Liver (tissue), 9 donors: ENCODE results near the gene MTX1. TPM values are rescaled to one million over a fixed set of nuclear protein-coding genes. Genes with fewer than 3 reads are reported as not detected.

ENCODE experiments used
- DNase-seq: peaks from one replicate; pipeline ENCODE4 v3.0.0-alpha.2; 2017; ENCODE audit warnings: low spot score
- H3K27ac ChIP-seq, 2 donors: one replicate each; pipeline ENCODE4 v1.7.0; 2013; ENCODE audit warnings: inconsistent platforms in 2 of 2, low read length in 2 of 2, control low read depth in 1 of 2, low read depth in 1 of 2, mild to moderate bottlenecking in 1 of 2
- H3K27me3 ChIP-seq, 4 donors: one replicate each; pipeline versions ENCODE4 v1.6.1 to v1.7.0; 2013; ENCODE audit warnings: low read length in 3 of 4, inconsistent platforms in 1 of 4, mild to moderate bottlenecking in 1 of 4, moderate library complexity in 1 of 4; ENCODE audit not compliant: control insufficient read depth in 4 of 4, insufficient read depth in 4 of 4
- H3K36me3 ChIP-seq, 4 donors: one replicate each; pipeline versions ENCODE4 v1.6.1 to v1.7.0; 2013; ENCODE audit warnings: low read length in 3 of 4, mild to moderate bottlenecking in 3 of 4, low read depth in 1 of 4, moderate library complexity in 1 of 4; ENCODE audit not compliant: control insufficient read depth in 4 of 4, insufficient read depth in 3 of 4
- H3K4me1 ChIP-seq, 4 donors: one replicate each; pipeline versions ENCODE4 v1.6.1 to v1.7.0; 2013; ENCODE audit warnings: low read length in 3 of 4, mild to moderate bottlenecking in 3 of 4, moderate library complexity in 1 of 4; ENCODE audit not compliant: control insufficient read depth in 4 of 4, insufficient read depth in 4 of 4
- H3K4me3 ChIP-seq, 3 donors: one replicate each; pipeline versions ENCODE4 v1.6.1 to v1.7.0; 2013; ENCODE audit warnings: low read length in 3 of 3, control low read depth in 1 of 3, low read depth in 1 of 3, mild to moderate bottlenecking in 1 of 3
- H3K9ac ChIP-seq, 2 donors: one replicate each; pipeline ENCODE4 v1.7.0; 2013; ENCODE audit warnings: low read length in 2 of 2, mild to moderate bottlenecking in 2 of 2, moderate library complexity in 2 of 2, control low read depth in 1 of 2, low read depth in 1 of 2
- H3K9me3 ChIP-seq, 4 donors: one replicate each; pipeline versions ENCODE4 v1.6.1 to v1.7.0; 2013; ENCODE audit warnings: low read length in 3 of 4; ENCODE audit not compliant: control insufficient read depth in 4 of 4
- EGR1 ChIP-seq, 2 donors: IDR thresholded peaks; 2 replicates each; pipeline ENCODE4 v1.6.1; 2016 to 2018; ENCODE audit warnings: antibody characterized with exemption in 2 of 2, low read depth in 2 of 2
- FOXA1 ChIP-seq: IDR thresholded peaks from 2 replicates; pipeline ENCODE4 v1.6.1; 2016; ENCODE audit warnings: antibody characterized with exemption
- FOXA2 ChIP-seq: IDR thresholded peaks from 2 replicates; pipeline ENCODE4 v1.6.1; 2016; ENCODE audit warnings: antibody characterized with exemption
- GABPA ChIP-seq, 2 donors: IDR thresholded peaks in 1 of 2; conservative IDR thresholded peaks in 1 of 2; 2 replicates each; pipeline ENCODE4 v1.6.1; 2016; ENCODE audit warnings: antibody characterized with exemption in 2 of 2, mild to moderate bottlenecking in 1 of 2, moderate library complexity in 1 of 2
- HNF4A ChIP-seq, 2 donors: conservative IDR thresholded peaks; 2 replicates each; pipeline ENCODE4 v1.6.1; 2016; ENCODE audit warnings: antibody characterized with exemption in 2 of 2, mild to moderate bottlenecking in 2 of 2
- HNF4G ChIP-seq: IDR thresholded peaks from 2 replicates; pipeline ENCODE4 v1.6.1; 2016; ENCODE audit warnings: antibody characterized with exemption
- JUND ChIP-seq, 2 donors: IDR thresholded peaks; 2 replicates each; pipeline ENCODE4 v1.6.1; 2016; ENCODE audit warnings: antibody characterized with exemption in 2 of 2
- NR2F2 ChIP-seq: IDR thresholded peaks from 2 replicates; pipeline ENCODE4 v1.6.1; 2016; ENCODE audit warnings: antibody characterized with exemption
- SP1 ChIP-seq: IDR thresholded peaks from 2 replicates; pipeline ENCODE4 v1.6.1; 2018; ENCODE audit warnings: antibody characterized with exemption, mild to moderate bottlenecking
- TAF1 ChIP-seq: conservative IDR thresholded peaks from 2 replicates; pipeline ENCODE4 v1.6.1; 2016; ENCODE audit warnings: antibody characterized with exemption, mild to moderate bottlenecking
- YY1 ChIP-seq: IDR thresholded peaks from 2 replicates; pipeline ENCODE4 v1.6.1; 2016; ENCODE audit warnings: antibody characterized with exemption, mild to moderate bottlenecking
- WGBS: extraction: QIAGEN DNeasy Blood & Tissue Kit; methylation state at CpG from one replicate; pipeline ENCODE4 v1.1.7; 2013; 5-methylcytosine and 5-hydroxymethylcytosine counted together
- polyA plus RNA-seq, 2 donors: library from polyadenylated mRNA; stranded (reverse) in 1 of 2; unstranded in 1 of 2; fragments of 200-250 nt in 1 of 2; fragments of >200 nt in 1 of 2; fragmentation: Nextera tagmentation in 1 of 2; extraction: Ambion mirVana in 1 of 2; gene quantifications; one replicate each; pipeline versions ENCODE4 v1.2.1 to v1.2.3, GENCODE V29; 2013 to 2015
- total RNA-seq, 2 donors: library from RNA; depleted of rRNA; stranded (reverse); fragments of >200 nt; gene quantifications; one replicate each; pipeline ENCODE4 v1.2.3, GENCODE V29; 2014
- TF ChIP-seq, protein P1 (sequence below): IDR thresholded peaks from 2 replicates; pipeline ENCODE4 v1.6.1; 2016; ENCODE audit warnings: antibody characterized with exemption
- TF ChIP-seq, protein P2 (sequence below): IDR thresholded peaks from 2 replicates; pipeline ENCODE4 v1.6.1; 2016; ENCODE audit warnings: antibody characterized with exemption, mild to moderate bottlenecking
- TF ChIP-seq, protein P3 (sequence below): fragments of 150-350 bp; IDR thresholded peaks from 2 replicates; pipeline ENCODE4 v1.5.1; 2017; ENCODE audit warnings: improper control_type of control experiment, low read depth, low read length; ENCODE audit not compliant: missing input control
- TF ChIP-seq, protein P4 (sequence below): IDR thresholded peaks from 2 replicates; pipeline ENCODE4 v1.6.1; 2016; ENCODE audit warnings: antibody characterized with exemption
- donor health status: healthy.
- donor health status: healthy.
- donor health status: healthy.
- donor health status: healthy.
- donor health status: healthy.

MTX1 gene
- total and polyA plus RNA-seq, 4 donors = 19.6 to 38.4 (median 28.5) TPM

DNA sequence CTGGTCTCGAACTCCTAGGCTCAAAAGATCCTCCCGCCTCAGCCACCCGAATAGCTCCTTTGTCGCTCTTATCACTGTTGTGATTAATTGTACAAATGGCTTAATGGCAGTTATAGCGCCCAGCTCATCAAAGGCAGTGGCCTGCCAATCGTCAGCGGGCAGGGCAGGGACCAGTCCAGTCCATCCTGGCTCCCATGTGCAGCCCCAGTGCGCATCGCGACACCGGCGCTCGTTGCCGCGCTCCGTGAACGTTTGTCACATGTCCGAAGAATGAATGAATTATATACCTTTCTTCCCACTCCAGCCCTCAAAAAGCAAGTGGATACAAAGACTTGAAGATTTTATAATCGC, 18.4 kb downstream of the MTX1 start:
- peak overlapping the region; percentile 81 to 83 for H3K27ac ChIP-seq
- DNase-seq = no peak
- peak overlapping the region; percentile 57 to 87 (median 79) for H3K4me3 ChIP-seq
- H3K4me1 ChIP-seq = peaks cover 3 to 14% (median 8%) of the 10 kb centered on the region in 4 donors
- H3K9ac ChIP-seq = peak overlapping the region; percentile 73 to 87
- H3K27me3 ChIP-seq = no peaks in the 10 kb centered on the region
- no peaks in the 10 kb centered on the region for H3K36me3 ChIP-seq
- under 1% methylated on average over 19 of the region's 19 CpGs for WGBS
- TF ChIP-seq YY1 = no peak
- TF ChIP-seq HNF4A (conservative IDR thresholded peaks at IDR 0.05) = peak in 1 of 2 donors; percentile 6
- H3K9me3 ChIP-seq = no peaks in the 10 kb centered on the region

DNA sequence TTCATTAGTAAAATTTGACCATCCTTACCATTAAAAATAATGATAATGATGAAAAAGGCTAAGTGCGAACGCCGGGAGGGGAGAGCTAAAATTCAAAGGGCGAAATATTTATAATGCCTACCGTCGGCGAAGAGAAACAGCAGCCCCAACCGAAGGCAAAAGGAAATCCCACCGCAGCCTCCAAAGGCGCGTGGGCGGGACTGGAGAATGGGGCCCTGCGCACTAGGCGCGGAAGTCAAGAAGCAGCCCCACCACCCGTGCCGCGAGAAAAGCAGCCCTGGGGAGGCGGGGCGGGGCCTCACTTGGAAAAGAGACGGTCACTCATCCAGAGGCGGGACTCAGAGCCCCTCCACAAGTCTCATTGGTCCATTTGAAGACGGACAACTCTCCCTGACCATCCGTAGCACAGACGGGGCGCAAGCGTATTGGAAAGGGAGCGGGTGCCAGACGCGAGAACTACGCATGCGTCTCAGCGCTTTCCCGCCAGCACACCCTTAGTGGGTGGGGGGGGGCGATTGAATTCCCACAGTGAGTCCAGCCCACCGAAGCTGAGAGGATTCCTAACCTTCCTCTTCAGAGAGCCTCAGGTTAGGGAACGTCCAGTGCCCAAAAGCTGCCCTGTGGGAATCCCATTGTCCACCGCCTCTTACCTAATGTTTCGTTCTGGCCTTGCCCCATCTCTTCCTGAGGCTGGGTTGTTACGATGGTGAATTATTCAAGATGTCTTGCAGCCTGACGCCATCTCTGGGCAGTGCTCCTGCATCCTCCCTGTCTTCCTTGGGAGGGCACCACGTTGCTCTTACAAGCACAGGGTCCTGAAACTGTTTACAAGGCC, 19.0 kb downstream of the MTX1 start:
- Histone ChIP-seq H3K36me3 (no peaks in the 10 kb centered on the region), H3K9ac (peak overlapping the region; percentile 73 to 87), H3K4me3 (peak overlapping the region; percentile 57 to 87 (median 79)), H3K27me3 (no peaks in the 10 kb centered on the region), H3K4me1 (peaks cover 3 to 14% (median 8%) of the 10 kb centered on the region in 4 donors), H3K9me3 (no peaks in the 10 kb centered on the region), H3K27ac (peak overlapping the region; percentile 81 to 83)
- WGBS = 2% methylated on average over 42 of the region's 42 CpGs
- TF ChIP-seq GABPA (IDR thresholded peaks at IDR 0.05 in 1 of 2, conservative IDR thresholded peaks at IDR 0.05 in 1 of 2) = no peak
- TF ChIP-seq, protein P1, sequence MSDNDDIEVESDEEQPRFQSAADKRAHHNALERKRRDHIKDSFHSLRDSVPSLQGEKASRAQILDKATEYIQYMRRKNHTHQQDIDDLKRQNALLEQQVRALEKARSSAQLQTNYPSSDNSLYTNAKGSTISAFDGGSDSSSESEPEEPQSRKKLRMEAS = peak; percentile 52
- TF ChIP-seq, protein P2, sequence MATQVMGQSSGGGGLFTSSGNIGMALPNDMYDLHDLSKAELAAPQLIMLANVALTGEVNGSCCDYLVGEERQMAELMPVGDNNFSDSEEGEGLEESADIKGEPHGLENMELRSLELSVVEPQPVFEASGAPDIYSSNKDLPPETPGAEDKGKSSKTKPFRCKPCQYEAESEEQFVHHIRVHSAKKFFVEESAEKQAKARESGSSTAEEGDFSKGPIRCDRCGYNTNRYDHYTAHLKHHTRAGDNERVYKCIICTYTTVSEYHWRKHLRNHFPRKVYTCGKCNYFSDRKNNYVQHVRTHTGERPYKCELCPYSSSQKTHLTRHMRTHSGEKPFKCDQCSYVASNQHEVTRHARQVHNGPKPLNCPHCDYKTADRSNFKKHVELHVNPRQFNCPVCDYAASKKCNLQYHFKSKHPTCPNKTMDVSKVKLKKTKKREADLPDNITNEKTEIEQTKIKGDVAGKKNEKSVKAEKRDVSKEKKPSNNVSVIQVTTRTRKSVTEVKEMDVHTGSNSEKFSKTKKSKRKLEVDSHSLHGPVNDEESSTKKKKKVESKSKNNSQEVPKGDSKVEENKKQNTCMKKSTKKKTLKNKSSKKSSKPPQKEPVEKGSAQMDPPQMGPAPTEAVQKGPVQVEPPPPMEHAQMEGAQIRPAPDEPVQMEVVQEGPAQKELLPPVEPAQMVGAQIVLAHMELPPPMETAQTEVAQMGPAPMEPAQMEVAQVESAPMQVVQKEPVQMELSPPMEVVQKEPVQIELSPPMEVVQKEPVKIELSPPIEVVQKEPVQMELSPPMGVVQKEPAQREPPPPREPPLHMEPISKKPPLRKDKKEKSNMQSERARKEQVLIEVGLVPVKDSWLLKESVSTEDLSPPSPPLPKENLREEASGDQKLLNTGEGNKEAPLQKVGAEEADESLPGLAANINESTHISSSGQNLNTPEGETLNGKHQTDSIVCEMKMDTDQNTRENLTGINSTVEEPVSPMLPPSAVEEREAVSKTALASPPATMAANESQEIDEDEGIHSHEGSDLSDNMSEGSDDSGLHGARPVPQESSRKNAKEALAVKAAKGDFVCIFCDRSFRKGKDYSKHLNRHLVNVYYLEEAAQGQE = peak; percentile 57
- peak; percentile 77 for TF ChIP-seq YY1
- TF ChIP-seq FOXA1 = no peak
- TF ChIP-seq, protein P3, sequence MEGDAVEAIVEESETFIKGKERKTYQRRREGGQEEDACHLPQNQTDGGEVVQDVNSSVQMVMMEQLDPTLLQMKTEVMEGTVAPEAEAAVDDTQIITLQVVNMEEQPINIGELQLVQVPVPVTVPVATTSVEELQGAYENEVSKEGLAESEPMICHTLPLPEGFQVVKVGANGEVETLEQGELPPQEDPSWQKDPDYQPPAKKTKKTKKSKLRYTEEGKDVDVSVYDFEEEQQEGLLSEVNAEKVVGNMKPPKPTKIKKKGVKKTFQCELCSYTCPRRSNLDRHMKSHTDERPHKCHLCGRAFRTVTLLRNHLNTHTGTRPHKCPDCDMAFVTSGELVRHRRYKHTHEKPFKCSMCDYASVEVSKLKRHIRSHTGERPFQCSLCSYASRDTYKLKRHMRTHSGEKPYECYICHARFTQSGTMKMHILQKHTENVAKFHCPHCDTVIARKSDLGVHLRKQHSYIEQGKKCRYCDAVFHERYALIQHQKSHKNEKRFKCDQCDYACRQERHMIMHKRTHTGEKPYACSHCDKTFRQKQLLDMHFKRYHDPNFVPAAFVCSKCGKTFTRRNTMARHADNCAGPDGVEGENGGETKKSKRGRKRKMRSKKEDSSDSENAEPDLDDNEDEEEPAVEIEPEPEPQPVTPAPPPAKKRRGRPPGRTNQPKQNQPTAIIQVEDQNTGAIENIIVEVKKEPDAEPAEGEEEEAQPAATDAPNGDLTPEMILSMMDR = peak; percentile 14
- TF ChIP-seq EGR1 (IDR thresholded peaks at IDR 0.05; ENCODE audit: low read depth in 2 of 2) = peak in 1 of 2 donors; percentile 83
- TF ChIP-seq HNF4A (conservative IDR thresholded peaks at IDR 0.05) = peak in 1 of 2 donors; percentile 3
- TF ChIP-seq SP1 = peak; percentile 84
- peak; percentile 96 for DNase-seq

DNA sequence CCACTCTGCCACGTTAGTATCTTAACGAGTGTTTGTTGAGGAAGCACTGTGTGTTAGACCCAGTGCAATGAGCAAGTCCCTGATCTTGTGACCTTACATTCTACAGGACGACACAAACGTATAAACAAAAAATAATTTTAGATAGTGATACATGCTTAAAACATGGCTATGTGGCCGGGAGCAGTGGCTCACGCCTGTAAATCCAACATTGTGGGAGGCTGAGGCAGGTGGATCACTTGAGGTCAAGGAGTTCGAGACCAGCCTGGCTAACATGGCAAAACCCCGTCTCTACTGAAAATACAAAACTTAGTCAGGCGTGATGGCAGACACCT, 19.6 kb downstream of the MTX1 start:
- 66% methylated on average over 9 of the region's 9 CpGs for WGBS
- Histone ChIP-seq H3K9ac (peak overlapping the region in 1 of 2 donors; percentile 45), H3K27ac (peak overlapping the region; percentile 60 to 81), H3K9me3 (no peaks in the 10 kb centered on the region), H3K4me3 (peak overlapping the region; percentile 42 to 74 (median 62)), H3K4me1 (peaks cover 3 to 14% (median 8%) of the 10 kb centered on the region in 4 donors), H3K27me3 (no peaks in the 10 kb centered on the region), H3K36me3 (no peaks in the 10 kb centered on the region)
- DNase-seq = no peak
- TF ChIP-seq, protein P3 = no peak
- TF ChIP-seq, protein P1 = no peak
- TF ChIP-seq EGR1 (IDR thresholded peaks at IDR 0.05; ENCODE audit: low read depth in 2 of 2) = no peak
- TF ChIP-seq FOXA2 = no peak
- TF ChIP-seq GABPA (IDR thresholded peaks at IDR 0.05 in 1 of 2, conservative IDR thresholded peaks at IDR 0.05 in 1 of 2) = no peak
- TF ChIP-seq NR2F2 = no peak
- no peak for TF ChIP-seq SP1
- TF ChIP-seq JUND (IDR thresholded peaks at IDR 0.05) = no peak
- no peak for TF ChIP-seq TAF1
- TF ChIP-seq HNF4A (conservative IDR thresholded peaks at IDR 0.05) = no peak
- TF ChIP-seq HNF4G = no peak
- TF ChIP-seq, protein P4, sequence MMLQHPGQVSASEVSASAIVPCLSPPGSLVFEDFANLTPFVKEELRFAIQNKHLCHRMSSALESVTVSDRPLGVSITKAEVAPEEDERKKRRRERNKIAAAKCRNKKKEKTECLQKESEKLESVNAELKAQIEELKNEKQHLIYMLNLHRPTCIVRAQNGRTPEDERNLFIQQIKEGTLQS = no peak
